Breast epithelium (tissue), 4 donors: ENCODE results near the gene KCNMB1. TPM values are rescaled to one million over a fixed set of nuclear protein-coding genes. Genes with fewer than 3 reads are reported as not detected.

Source experiments
- DNase-seq, 2 donors: peaks; one replicate each; pipeline ENCODE4 v3.0.0-alpha.2; 2019; ENCODE audit warnings: low spot score in 2 of 2
- H3K27ac ChIP-seq, 2 donors: fragments of 200-600 bp; sonication (generic) in 1 of 2; one replicate each; pipeline ENCODE4 v1.5.1; 2016 to 2019; ENCODE audit warnings: mild to moderate bottlenecking in 1 of 2
- H3K27me3 ChIP-seq, 2 donors: fragments of 200-600 bp; sonication (generic) in 1 of 2; one replicate each; pipeline versions ENCODE4 v1.5.1 to v1.6.0; 2017 to 2019; ENCODE audit warnings: control low read depth in 1 of 2, mild to moderate bottlenecking in 1 of 2
- H3K36me3 ChIP-seq: fragments of 200-600 bp; one replicate; pipeline ENCODE4 v1.5.1; 2019
- H3K4me1 ChIP-seq, 2 donors: fragments of 200-600 bp; sonication (generic); one replicate each; pipeline ENCODE4 v1.5.1; 2016 to 2019; ENCODE audit warnings: control low read depth in 1 of 2
- H3K4me3 ChIP-seq, 3 donors: fragments of 200-600 bp; sonication (generic); 1 replicate in 2 of 3; 2 replicates in 1 of 3; pipeline ENCODE4 v1.5.1; 2016 to 2019; ENCODE audit warnings: mild to moderate bottlenecking in 3 of 3, moderate library complexity in 2 of 3
- H3K9me3 ChIP-seq, 2 donors: fragments of 200-600 bp; sonication (generic) in 1 of 2; one replicate each; pipeline ENCODE4 v1.5.1; 2016 to 2019; ENCODE audit warnings: control low read depth in 1 of 2
- POLR2A ChIP-seq: fragments of 450-650 bp; IDR thresholded peaks from one replicate; pipeline ENCODE4 v1.6.1; 2016; ENCODE audit warnings: antibody characterized with exemption, mild to moderate bottlenecking, moderate library complexity
- POLR2AphosphoS5 ChIP-seq, 3 donors: sonication (generic); formaldehyde crosslinking; IDR thresholded peaks; one replicate each; pipeline ENCODE4 v1.6.1; 2017; ENCODE audit warnings: antibody characterized with exemption in 3 of 3
- intact Hi-C: fragments of 100-400 bp; cut with DNase I; formaldehyde crosslinking; loops from one replicate; pipeline ENCODE4 v1.15.1; 2023; ENCODE audit warnings: low total_unique reads
- total RNA-seq, 3 donors: library from RNA; depleted of rRNA; stranded (reverse); fragments of >200 nt; gene quantifications; one replicate each; pipeline ENCODE4 v1.1.0, GENCODE V29; 2016
- TF ChIP-seq, protein P1 (sequence below), 3 donors: fragments of 450-650 bp; IDR thresholded peaks; one replicate each; pipeline ENCODE4 v1.5.1; 2016 to 2017; ENCODE audit warnings: antibody characterized with exemption in 3 of 3, mild to moderate bottlenecking in 3 of 3, moderate library complexity in 3 of 3

The KCNMB1 gene
- total RNA-seq, 3 donors from 2014 or later: 0.16 to 6.6 (median 5.1) TPM

DNA sequence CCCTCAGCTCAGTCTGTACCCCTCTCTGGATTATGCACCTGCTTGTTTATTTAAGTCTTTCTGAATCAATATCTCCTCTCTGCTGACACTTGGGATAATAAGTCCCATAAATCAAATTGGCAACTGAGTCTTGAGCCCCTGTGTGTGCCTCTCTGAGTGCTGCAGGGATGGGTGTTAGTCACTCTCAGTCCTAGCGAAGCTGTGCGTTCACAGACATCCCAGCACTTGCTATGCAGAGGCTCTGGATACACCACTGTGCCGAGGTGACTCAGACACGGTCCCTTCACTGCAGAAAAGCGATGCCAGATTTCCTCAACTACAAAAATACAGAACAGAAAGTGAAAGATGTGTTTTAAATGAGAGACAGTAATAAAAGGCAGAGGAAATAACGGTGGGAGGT, 4.1 kb upstream of the KCNMB1 start:
- no peak overlapping the region for H3K4me3 ChIP-seq
- no peaks in the 10 kb centered on the region for H3K9me3 ChIP-seq
- TF ChIP-seq POLR2AphosphoS5 (IDR thresholded peaks at IDR 0.05) (no peak), POLR2A (no peak)
- TF ChIP-seq, protein P1, sequence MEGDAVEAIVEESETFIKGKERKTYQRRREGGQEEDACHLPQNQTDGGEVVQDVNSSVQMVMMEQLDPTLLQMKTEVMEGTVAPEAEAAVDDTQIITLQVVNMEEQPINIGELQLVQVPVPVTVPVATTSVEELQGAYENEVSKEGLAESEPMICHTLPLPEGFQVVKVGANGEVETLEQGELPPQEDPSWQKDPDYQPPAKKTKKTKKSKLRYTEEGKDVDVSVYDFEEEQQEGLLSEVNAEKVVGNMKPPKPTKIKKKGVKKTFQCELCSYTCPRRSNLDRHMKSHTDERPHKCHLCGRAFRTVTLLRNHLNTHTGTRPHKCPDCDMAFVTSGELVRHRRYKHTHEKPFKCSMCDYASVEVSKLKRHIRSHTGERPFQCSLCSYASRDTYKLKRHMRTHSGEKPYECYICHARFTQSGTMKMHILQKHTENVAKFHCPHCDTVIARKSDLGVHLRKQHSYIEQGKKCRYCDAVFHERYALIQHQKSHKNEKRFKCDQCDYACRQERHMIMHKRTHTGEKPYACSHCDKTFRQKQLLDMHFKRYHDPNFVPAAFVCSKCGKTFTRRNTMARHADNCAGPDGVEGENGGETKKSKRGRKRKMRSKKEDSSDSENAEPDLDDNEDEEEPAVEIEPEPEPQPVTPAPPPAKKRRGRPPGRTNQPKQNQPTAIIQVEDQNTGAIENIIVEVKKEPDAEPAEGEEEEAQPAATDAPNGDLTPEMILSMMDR (IDR thresholded peaks at IDR 0.05): no peak
- no peaks in the 10 kb centered on the region for H3K27me3 ChIP-seq
- no peaks in the 10 kb centered on the region for H3K4me1 ChIP-seq
- intact Hi-C loops: no loop called here
- H3K36me3 ChIP-seq: no peaks in the 10 kb centered on the region
- no peak for DNase-seq
- H3K27ac ChIP-seq: no peak overlapping the region

DNA sequence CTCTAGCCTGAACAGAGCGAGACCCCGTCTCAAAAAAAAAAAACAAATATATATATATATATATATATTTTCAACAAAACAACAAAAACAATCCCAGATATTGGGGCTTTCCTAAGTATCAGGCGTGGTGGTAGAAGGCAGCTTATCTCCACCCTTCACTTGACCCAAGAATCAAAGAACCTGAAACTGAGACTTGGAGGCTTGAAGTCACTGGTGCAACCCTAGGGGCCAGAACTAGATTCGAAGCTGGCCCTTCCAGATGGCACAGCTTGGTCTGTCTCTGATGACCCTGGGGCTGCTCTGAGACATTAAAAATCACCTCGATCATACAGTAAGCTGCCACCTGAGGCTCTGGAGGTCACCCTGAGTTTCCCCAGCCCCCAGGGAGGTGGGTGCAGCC, 1.3 kb upstream of the KCNMB1 start:
- Histone ChIP-seq H3K4me3 (no peak overlapping the region), H3K4me1 (no peaks in the 10 kb centered on the region), H3K27me3 (no peaks in the 10 kb centered on the region), H3K27ac (peak overlapping the region in 1 of 2 donors; percentile 25), H3K36me3 (no peaks in the 10 kb centered on the region), H3K9me3 (no peaks in the 10 kb centered on the region)
- TF ChIP-seq POLR2AphosphoS5 (IDR thresholded peaks at IDR 0.05): no peak
- no peak for TF ChIP-seq POLR2A
- TF ChIP-seq, protein P1 (IDR thresholded peaks at IDR 0.05): no peak
- DNase-seq: no peak
- intact Hi-C loops: no loop called here

DNA sequence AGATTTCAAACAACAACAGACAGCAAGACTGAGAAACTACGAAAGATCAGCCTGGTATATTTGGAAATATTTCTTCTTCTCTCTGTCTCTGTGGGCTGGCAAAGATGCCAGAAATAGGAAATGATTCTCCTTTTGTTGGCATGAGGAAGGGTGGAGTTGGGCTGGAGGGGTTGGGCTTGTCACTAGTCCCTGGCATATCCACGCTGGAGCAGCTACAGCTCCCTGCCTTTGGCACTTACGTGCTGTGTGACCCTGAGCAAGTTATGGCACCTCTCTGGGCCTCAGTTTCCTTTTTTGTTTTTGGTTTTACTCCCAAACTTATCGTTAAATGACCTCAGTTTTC, 354 bp upstream of the KCNMB1 start:
- Histone ChIP-seq H3K4me1 (no peaks in the 10 kb centered on the region), H3K9me3 (no peaks in the 10 kb centered on the region), H3K36me3 (no peaks in the 10 kb centered on the region), H3K27me3 (no peaks in the 10 kb centered on the region), H3K27ac (peak overlapping the region; percentile 77 to 88), H3K4me3 (peak overlapping the region; percentile 17 to 64 (median 44))
- TF ChIP-seq, protein P1 (IDR thresholded peaks at IDR 0.05): no peak
- TF ChIP-seq POLR2A: no peak
- TF ChIP-seq POLR2AphosphoS5 (IDR thresholded peaks at IDR 0.05): no peak
- peak in 1 of 2 donors; percentile 54 for DNase-seq
- intact Hi-C loops: no loop called here

DNA sequence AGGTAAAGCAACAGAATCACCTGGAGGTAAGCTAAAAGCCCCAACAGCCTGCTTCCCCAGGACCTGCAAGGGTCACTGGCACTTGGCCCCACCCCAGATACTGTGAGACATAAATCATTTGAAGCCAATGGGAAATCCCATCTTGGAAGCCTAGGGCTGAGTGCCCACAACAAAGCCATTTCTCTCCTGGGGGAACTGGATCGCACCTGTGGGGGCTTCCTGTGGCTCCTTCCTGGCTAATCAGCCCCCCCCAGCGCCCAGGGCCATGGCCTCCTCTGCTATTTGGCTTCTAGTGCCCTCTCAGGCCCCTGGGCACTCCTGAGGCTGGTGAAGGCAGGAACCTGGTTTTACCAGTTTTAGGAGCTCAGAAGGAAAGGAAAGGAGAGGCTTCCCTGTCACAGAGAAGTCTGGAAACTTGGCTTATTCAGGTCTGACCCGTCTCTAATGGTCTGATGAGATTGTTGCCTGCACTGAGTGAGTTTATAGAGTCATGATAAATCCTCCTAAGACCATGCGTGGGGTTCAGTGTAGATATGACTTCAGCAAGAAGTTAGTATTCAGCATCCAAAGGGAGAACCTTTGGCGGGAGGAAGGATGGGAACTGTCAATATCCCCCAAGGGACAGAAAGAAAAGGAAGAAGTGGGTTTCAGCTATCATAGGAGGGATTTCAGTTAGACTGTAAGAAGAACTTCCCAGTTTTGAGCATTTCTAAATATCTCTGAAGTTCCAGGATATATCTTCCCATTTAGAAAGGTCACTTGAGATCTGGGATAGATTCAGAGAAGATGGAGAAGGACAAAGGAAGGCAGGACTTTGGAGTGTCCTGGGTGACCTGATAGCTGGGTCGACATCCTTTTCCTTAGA, 1.2 kb downstream of the KCNMB1 start:
- Histone ChIP-seq H3K9me3 (no peaks in the 10 kb centered on the region), H3K27ac (peak overlapping the region; percentile 72 to 88), H3K27me3 (no peaks in the 10 kb centered on the region), H3K4me3 (peak overlapping the region in 2 of 3 donors; percentile 44 to 64), H3K4me1 (no peaks in the 10 kb centered on the region), H3K36me3 (no peaks in the 10 kb centered on the region)
- no peak for DNase-seq
- no peak for TF ChIP-seq POLR2AphosphoS5 (IDR thresholded peaks at IDR 0.05)
- intact Hi-C loops: no loop called here

DNA sequence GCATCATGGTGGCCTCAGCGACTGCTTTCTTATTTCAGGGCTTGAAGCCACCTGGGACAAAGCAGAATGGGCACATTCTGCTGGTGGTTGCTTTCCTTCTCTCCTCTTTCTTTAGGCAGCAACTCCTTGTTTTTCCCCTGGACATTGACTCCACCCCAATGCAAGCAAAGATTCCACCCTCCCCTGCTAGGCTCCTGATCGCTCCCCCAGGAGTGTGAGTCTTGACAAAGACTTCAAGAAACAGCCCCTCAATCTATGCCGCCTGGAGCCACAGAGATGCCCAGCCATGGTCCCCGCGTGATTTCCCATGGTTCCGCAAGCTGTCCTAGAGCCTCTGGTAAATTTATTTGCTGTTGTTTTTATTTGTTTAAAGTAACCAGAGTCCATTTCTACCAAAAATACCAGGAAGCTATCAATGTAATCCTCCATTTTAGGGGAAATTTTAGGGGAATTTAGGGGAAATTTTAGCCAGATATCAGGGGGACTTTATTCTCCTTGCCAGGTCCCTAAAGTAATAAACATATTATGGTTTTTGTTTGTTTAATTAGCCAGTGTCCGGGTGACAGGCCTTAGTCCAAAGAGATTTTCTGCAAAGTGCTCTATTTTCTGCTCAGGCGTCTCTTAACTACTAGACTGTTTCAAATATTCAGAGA, 2.3 kb downstream of the KCNMB1 start:
- H3K4me1 ChIP-seq: no peaks in the 10 kb centered on the region
- no peak for DNase-seq
- peak overlapping the region in 2 of 3 donors; percentile 44 to 64 for H3K4me3 ChIP-seq
- H3K27ac ChIP-seq: peak overlapping the region in 1 of 2 donors; percentile 19
- TF ChIP-seq, protein P1 (IDR thresholded peaks at IDR 0.05): no peak
- TF ChIP-seq POLR2AphosphoS5 (IDR thresholded peaks at IDR 0.05): no peak
- TF ChIP-seq POLR2A: no peak
- H3K27me3 ChIP-seq: no peaks in the 10 kb centered on the region
- intact Hi-C loops: no loop called here
- H3K36me3 ChIP-seq: no peaks in the 10 kb centered on the region
- H3K9me3 ChIP-seq: no peaks in the 10 kb centered on the region
